ENCODE data around the gene P2RX6.

DNA sequence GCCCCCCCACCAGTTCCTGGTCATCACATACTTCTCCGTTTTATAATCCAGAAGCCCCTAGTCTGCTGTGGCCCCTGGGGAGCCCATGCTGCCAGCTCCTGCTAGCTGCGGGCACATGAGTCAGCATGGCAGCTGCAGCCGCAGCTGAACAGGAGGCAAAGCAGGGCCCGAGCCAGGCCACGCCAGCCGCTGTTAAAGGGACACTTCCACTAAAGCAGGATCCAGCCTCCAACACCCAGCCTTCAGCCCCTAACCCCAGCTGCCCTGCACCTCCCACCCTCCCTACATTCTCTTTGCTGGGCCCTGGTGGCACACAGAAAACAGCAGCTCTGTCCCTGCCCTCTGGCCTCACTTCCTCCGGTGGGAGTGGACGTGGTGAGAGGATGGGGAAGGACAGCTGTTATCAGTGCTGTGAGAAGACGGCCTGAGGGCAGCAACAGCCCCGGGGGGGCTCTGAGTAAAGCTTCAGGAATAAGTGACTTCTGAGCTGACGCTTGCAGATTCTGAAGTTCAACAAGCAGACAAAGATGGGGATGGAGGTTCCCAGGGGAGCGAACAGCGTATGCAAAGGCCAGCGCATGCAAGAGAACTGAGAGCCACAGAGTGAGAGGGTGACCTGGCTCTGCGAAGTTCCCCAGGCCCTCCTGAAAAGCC is 30.1 kb downstream of the P2RX6 start:
- TF ChIP-seq, protein P1, sequence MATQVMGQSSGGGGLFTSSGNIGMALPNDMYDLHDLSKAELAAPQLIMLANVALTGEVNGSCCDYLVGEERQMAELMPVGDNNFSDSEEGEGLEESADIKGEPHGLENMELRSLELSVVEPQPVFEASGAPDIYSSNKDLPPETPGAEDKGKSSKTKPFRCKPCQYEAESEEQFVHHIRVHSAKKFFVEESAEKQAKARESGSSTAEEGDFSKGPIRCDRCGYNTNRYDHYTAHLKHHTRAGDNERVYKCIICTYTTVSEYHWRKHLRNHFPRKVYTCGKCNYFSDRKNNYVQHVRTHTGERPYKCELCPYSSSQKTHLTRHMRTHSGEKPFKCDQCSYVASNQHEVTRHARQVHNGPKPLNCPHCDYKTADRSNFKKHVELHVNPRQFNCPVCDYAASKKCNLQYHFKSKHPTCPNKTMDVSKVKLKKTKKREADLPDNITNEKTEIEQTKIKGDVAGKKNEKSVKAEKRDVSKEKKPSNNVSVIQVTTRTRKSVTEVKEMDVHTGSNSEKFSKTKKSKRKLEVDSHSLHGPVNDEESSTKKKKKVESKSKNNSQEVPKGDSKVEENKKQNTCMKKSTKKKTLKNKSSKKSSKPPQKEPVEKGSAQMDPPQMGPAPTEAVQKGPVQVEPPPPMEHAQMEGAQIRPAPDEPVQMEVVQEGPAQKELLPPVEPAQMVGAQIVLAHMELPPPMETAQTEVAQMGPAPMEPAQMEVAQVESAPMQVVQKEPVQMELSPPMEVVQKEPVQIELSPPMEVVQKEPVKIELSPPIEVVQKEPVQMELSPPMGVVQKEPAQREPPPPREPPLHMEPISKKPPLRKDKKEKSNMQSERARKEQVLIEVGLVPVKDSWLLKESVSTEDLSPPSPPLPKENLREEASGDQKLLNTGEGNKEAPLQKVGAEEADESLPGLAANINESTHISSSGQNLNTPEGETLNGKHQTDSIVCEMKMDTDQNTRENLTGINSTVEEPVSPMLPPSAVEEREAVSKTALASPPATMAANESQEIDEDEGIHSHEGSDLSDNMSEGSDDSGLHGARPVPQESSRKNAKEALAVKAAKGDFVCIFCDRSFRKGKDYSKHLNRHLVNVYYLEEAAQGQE (IDR thresholded peaks at IDR 0.05; ENCODE audit: insufficient read depth in 1 of 2, low read depth in 2 of 2, low read length in 2 of 2), result no peak
- TF ChIP-seq TAF1 (IDR thresholded peaks at IDR 0.05; ENCODE audit: borderline replicate concordance, insufficient read depth, low read length) (no peak), POLR2AphosphoS5 (IDR thresholded peaks at IDR 0.05; ENCODE audit: low read depth, low read length) (no peak), SIN3A (IDR thresholded peaks at IDR 0.05; ENCODE audit: borderline replicate concordance, insufficient read depth, low read length) (no peak), FOXP2 (optimal IDR thresholded peaks at IDR 0.05; ENCODE audit: borderline replicate concordance, extremely low read depth, extremely low read length, insufficient read depth) (no peak)
